IPS-18c (cell line): Measurements from ENCODE around the gene CORIN.

Source experiments
- H3K4me3 ChIP-seq: 2 replicates; pipeline ENCODE4 v1.7.0; 2013; ENCODE audit warnings: low read depth, mild to moderate bottlenecking, low read length, moderate library complexity; ENCODE audit not compliant: insufficient read depth
- H3K9me3 ChIP-seq: one replicate; pipeline ENCODE4 v1.6.1; 2013; ENCODE audit warnings: mild to moderate bottlenecking, low read length, moderate library complexity; ENCODE audit not compliant: control insufficient read depth, insufficient read depth

Gene CORIN

DNA sequence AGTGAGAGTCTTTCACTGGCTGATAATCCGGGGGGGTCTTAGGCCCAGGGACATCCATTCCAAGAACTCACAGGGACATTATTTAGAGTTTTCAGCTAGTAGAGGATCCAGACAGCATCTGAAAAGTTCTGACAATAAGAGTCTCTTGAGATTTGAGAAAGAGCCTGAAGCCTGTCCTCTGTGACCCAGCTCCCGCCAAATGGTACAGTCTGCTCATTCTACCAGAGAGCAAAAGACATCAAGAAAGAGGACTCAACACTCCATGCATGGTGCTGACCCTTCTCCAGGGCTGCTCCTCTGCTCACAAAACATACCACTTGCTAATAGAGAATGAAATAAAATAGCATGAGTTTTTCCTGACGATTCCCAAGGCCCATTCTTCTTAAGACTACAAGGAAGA is 190.8 kb downstream of the CORIN start:
- no peak overlapping the region for H3K4me3 ChIP-seq
- H3K9me3 ChIP-seq = no peaks in the 10 kb centered on the region

- H3K4me3 ChIP-seq = no peak overlapping the region
Observed at GRCh38 chr4:47646372-47646771, 191.5 kb downstream of the CORIN start.

DNA sequence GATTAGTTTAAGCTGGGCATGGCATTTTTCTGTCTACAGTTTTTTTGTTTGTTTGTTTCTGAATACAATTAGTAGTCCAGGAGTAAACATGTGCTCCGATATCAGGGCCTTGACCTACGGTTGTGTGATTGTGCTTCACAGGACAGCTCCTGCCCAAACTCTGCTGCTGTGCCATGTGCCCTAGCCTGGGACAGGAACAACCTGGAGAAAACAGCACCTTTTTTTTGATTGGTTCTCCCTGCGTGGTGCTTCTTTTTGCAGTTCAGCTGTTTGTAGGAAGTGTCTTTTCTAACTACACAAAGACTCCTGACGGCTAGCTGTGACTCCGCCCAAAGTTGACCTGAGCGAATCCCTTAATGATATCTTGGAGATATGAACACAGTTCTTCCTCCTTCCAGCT is 194.0 kb downstream of the CORIN start:
- Histone ChIP-seq H3K4me3 (no peak overlapping the region), H3K9me3 (no peaks in the 10 kb centered on the region)

More at GRCh38 chr4:47646372-47646771, 191.5 kb downstream of the CORIN start:
- H3K9me3 ChIP-seq = no peaks in the 10 kb centered on the region

- no peaks in the 10 kb centered on the region for H3K9me3 ChIP-seq
- no peak overlapping the region for H3K4me3 ChIP-seq
Observed at GRCh38 chr4:47642985-47643760, 194.7 kb downstream of the CORIN start.

DNA sequence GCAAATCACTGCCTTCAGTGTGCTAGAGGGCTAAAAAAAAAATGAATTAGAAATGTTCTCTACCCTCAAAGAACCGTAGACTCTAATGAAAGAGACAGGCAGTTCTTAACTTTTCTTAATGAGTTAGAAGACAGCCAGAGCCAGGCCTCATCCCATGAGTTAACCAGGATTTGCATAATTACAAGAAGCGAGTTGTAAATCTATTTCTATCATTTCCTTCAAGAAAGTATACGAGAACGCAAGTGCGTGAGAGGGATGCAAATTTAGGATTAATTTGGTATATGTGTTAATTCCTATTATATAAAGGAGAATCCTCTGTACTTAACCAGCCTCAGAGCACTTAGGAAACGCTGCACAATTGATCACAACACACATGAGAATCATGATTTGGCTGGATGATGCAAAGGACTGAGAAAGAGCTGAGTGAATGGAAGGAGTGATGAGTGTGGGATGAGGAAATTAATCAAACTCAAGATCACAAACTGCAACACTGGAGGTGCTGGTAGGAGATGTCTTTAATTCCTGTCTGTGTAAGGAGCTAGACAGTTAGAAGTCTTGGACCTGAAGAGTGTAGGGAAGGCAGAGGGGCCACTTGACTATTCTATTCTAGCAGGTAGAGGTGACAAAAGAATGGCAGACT is 195.6 kb downstream of the CORIN start:
- H3K9me3 ChIP-seq = no peaks in the 10 kb centered on the region
- H3K4me3 ChIP-seq = no peak overlapping the region

DNA sequence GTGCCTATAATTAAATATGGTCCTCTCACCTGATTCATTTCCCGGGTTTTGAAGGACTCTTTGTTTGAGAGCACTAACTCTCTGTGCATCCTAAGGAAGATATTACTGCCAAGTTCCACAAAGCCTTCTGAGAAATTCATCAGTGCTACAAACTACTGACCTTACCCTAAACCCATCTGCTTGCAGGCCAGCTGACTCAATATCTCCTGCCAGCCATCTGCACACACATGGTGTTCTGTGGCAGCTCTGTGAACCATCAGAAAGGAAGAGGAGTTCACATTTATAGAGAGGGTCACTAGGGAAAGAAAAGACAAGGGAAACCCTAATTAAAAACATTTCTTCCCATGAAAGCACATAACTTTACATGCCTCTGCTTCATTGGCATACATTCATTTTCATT is 196.1 kb downstream of the CORIN start:
- no peak overlapping the region for H3K4me3 ChIP-seq
- H3K9me3 ChIP-seq = no peaks in the 10 kb centered on the region

GRCh38 chr4:47640911-47641310 is 197.0 kb downstream of the CORIN start:
- H3K4me3 ChIP-seq = no peak overlapping the region

GRCh38 chr4:47639531-47639930 is 198.3 kb downstream of the CORIN start:
- Histone ChIP-seq H3K9me3 (no peaks in the 10 kb centered on the region), H3K4me3 (no peak overlapping the region)

More at GRCh38 chr4:47640911-47641310, 197.0 kb downstream of the CORIN start:
- no peaks in the 10 kb centered on the region for H3K9me3 ChIP-seq

DNA sequence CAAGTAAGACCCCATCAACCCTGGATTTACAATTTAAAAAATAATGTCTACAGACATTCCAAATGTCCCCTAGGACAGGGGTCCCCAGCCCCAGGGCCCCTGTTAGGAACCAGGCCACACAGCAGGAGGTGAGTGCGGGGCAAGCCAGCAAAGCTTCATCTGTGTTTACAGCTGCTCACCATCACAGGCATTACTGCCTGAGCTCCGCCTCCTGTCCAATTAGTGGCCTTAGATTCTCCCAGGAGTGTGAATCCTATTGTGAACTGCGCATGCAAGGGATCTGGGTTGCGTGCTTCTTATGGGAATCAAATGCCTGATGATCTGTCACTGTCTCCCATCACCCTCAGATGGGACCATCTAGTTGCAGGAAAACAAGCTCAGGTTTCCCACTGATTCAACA is 206.7 kb downstream of the CORIN start:
- Histone ChIP-seq H3K4me3 (no peak overlapping the region), H3K9me3 (peaks cover 5% of the 10 kb centered on the region)

GRCh38 chr4:47624031-47624441 is 213.8 kb downstream of the CORIN start:
- Histone ChIP-seq H3K4me3 (no peak overlapping the region), H3K9me3 (no peaks in the 10 kb centered on the region)

GRCh38 chr4:47621181-47621580 is 216.7 kb downstream of the CORIN start:
- no peak overlapping the region for H3K4me3 ChIP-seq
- H3K9me3 ChIP-seq = no peaks in the 10 kb centered on the region

DNA sequence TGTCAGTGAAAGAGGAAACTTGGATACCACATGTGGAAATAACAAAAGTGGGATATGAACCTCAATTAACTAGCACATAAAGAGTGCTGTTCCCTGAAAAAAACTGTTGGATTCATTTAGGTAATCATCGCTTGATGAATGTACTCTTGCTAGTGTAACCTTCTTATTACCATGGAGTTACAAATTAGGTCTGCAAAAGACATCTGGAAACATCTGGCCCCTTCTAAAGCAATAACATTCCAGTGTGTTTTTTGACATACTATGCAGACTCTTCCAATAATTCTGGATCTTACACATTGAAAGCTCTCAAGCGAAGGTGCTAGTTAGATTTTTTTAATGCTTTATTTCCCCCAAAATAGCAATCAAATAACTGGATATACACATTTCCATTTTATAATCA is 218.2 kb downstream of the CORIN start:
- no peak overlapping the region for H3K4me3 ChIP-seq
- no peaks in the 10 kb centered on the region for H3K9me3 ChIP-seq

GRCh38 chr4:47617607-47618006 is 220.3 kb downstream of the CORIN start:
- Histone ChIP-seq H3K4me3 (no peak overlapping the region), H3K9me3 (no peaks in the 10 kb centered on the region)

DNA sequence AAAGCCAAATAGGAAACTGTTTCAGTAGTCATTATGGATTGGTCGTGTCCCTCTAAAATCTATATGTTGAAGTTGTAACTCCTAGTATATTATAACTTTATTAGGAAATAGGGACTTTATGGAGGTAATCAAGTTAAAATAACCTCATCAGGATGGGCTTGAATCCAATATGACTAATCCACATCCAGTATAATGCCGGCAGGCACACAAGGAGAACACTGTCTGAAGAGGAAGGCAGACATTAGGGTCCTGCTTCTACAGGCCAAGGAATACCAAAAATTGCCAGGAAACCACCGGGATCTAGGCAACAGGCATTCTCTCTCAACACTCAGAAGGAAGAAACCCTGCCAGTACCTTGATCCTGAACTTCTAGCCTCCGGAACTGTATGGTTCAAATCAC is 222.5 kb downstream of the CORIN start:
- Histone ChIP-seq H3K9me3 (no peaks in the 10 kb centered on the region), H3K4me3 (no peak overlapping the region)

DNA sequence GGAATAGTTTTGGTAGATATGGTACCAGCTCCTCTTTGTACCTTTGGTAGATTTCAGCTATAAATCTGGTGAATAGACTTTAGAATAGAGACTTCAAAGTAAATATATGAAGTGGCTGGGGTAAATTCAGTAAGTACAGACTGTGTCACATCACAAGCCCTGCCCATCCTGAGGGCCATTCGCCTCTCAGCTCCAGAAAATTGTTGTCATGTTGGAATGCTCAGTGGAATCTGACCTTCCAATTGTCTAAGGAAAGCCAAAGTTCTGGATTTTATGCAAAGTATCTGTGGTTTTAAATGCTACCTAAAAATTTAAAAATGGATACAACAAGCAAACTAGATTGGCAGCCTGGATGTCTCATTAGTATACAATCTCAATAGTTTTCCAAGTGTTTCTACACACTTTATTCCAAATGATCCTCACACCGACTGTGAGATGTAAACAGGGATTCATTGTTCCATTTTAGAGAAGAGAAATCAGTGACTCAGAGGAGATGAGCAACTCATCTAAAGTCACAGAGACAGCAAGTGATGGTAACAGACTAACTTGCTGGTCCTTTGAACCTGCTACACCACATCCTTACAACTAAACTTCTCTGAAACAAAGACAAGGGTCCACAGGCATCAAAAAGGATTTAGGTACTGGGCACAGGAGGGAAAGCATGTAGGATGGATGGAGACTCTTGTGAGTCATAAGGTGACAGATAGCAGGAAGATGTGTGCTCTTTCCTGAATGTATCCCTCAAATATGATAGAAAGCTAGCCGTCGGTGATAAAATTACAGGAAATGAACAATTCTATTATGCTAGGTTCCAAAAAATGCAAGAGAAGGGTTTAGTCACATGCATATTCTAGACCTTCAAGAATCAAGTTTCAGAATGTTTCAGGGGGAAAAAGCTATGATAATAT is 225.5 kb downstream of the CORIN start:
- H3K4me3 ChIP-seq = no peak overlapping the region
- no peaks in the 10 kb centered on the region for H3K9me3 ChIP-seq

- no peak overlapping the region for H3K4me3 ChIP-seq
- H3K9me3 ChIP-seq = no peaks in the 10 kb centered on the region
Observed at GRCh38 chr4:47606482-47606881, 231.4 kb downstream of the CORIN start.

DNA sequence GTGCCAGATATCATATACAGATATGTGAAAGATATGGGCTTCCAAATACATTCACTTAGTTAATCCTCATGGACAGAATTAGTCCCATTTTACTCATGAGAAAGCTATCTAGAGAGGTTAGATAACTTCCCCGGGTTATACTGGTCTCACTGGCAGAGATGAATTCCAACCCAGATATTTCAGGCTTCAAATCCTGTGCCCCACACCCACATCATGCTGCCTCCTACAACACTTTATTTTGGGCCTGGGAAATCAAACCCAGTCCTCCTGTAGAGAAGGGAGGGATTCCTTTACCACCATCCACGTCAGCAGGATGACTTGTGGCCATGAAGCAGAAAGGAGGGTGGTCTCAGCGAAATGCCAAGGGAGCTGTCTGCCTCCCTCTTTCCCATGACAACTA is 239.0 kb downstream of the CORIN start:
- Histone ChIP-seq H3K9me3 (no peaks in the 10 kb centered on the region), H3K4me3 (no peak overlapping the region)

GRCh38 chr4:47598320-47598719 is 239.5 kb downstream of the CORIN start:
- Histone ChIP-seq H3K4me3 (no peak overlapping the region), H3K9me3 (no peaks in the 10 kb centered on the region)
